ENCODE data around the gene BRMS1.

GRCh38 chr11:66314186-66314501 is 30.8 kb downstream of the BRMS1 start:
- TF ChIP-seq EZH2 (IDR thresholded peaks at IDR 0.05) = no peak
- TF ChIP-seq CTCF (IDR thresholded peaks at IDR 0.05) = no peak
- no peak for TF ChIP-seq EZH2phosphoT487 (IDR thresholded peaks at IDR 0.05)
